Activated T-helper 1 cell treated with anti-CD3 and anti-CD28 coated beads, Interleukin-2, amount 50 U/mL, for 16 hours (primary cell): ENCODE measurements around the gene RAC2.
A peak's percentile ranks its signal among the peaks of the same experiment; 100 is the strongest.

ENCODE experiments used
- DNase-seq, 2 donors: peaks; one replicate each; pipeline ENCODE4 v3.0.0-alpha.2; 2020; ENCODE audit warnings: low read depth in 1 of 2, low spot score in 1 of 2

Gene RAC2

DNA sequence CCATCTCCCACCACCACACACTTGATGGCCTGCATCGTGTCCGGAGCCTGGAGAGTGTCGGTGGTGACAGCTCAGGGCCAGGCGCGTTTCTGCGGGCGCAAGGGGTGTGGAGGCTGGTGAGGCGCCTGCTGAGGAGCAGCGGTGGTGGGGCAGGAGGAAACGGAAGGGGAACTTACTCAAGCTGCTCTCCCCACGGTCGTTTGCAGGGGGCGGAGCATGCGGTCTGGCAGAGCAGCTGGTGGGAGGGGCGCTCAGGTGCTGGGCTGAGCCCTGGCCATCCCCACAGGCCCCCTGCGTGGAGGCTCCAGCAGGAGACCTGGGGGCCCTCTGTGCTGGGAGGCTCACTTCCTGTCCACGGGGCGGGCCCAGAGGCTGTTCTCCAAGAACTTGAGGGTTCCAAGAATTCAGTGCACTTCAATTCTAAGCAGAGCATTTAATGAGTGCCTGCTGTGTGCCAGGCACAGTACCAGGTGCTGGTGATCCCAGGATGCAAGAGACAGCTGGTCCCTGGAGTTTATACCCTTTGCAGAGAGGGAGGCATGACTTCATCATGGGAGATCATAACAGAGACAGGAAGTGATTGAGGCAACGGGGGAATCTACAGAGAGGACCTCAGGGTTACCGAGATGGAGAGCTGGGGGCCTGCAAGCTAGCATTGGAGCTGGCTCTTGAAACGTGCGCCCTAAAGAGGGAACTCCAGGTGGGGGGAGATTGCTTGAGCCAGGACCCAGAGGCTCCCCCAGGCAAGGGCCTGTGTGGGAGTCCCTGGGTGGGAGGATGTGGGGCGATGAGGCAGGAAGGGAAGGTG lies at the start of gene RAC2:
Gene RAC2, minus strand, starts transcription at position 156 of the 808 bp plus-strand sequence. Its CDS starts 121 bp downstream, at position 35.
- peak; percentile 75 to 81 for DNase-seq

- no peak for DNase-seq
Observed at GRCh38 chr22:37293172-37293571, 49.1 kb upstream of the RAC2 start.

- DNase-seq = no peak
Observed at GRCh38 chr22:37292641-37293040, 48.6 kb upstream of the RAC2 start.

DNA sequence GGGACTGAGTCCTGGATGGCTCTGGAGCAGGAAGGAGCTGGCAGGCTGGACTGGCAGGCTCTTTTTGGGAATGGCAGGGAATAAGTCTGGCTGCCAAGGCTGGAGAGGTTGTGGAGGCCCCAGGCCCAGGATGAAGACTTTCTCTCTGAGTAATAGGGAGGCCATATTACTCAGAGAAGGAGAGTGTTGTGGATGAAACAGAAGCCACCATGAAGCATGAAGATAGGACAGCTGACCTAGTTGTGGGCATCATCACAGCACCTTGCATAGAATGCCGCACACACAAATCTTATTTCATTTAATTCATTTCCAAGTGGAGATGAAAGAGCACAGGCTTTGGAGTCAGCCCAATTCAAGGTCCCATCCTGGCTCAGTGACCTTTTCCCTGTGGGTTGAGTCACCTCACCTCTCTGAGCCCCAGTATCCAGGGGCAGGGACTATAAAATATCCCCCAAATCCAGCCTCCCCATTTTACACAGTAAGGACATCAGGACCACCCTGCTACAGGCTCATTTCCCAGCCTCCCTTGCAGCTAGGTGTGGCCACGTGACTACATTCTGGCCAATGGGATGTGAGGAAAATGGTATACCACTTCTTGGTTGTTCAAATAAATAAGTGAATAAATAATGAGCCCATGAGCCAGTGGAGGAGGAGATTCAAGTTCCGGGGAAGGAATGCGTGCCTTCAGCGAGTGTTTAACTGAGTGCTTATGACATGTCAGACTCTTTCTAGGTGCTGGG lies 47.7 kb upstream of the RAC2 start:
- DNase-seq = no peak

DNA sequence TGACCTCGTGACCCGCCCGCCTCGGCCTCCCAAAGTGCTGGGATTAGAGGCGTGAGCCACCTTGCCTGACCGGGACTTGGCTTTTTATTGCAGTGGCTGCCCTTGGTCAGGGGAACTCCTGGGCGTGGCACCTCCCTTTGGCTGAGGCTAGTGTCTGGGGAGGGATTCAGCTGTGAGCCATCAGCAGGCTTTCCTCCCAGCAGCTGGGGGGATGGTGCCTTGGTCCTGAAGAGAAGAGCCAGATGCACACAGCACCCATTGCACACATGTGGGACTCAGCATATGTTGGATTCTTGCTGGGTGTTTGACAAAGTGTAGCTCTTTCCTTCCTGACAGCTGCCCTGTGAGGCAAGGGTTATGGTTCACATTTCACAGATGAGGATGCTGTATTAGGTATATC lies 46.7 kb upstream of the RAC2 start:
- DNase-seq = no peak

- no peak for DNase-seq
Observed at GRCh38 chr22:37289156-37289735, 45.2 kb upstream of the RAC2 start.

DNA sequence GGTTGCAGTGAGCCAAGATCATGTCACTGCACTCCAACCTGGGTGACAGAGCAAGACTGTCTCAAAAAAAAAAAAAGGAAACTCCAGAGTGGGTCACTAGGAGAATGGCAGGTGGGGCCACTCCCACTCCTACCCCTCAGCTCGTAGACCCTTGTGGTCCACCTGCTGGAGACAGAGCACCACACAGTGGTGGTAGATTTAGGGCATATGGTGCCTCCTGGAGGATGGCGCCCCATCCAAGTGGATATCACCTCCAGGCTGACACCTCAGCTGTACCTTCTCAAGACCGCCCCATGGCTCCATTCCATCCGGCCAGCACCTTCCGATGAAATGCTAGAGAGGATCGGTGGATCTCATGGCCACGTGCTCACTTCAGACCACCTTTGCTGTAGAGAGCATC lies 44.5 kb upstream of the RAC2 start:
- DNase-seq = no peak

- no peak for DNase-seq
Observed at GRCh38 chr22:37287550-37287951, 43.5 kb upstream of the RAC2 start.

- no peak for DNase-seq
Observed at GRCh38 chr22:37285937-37286336, 41.9 kb upstream of the RAC2 start.

DNA sequence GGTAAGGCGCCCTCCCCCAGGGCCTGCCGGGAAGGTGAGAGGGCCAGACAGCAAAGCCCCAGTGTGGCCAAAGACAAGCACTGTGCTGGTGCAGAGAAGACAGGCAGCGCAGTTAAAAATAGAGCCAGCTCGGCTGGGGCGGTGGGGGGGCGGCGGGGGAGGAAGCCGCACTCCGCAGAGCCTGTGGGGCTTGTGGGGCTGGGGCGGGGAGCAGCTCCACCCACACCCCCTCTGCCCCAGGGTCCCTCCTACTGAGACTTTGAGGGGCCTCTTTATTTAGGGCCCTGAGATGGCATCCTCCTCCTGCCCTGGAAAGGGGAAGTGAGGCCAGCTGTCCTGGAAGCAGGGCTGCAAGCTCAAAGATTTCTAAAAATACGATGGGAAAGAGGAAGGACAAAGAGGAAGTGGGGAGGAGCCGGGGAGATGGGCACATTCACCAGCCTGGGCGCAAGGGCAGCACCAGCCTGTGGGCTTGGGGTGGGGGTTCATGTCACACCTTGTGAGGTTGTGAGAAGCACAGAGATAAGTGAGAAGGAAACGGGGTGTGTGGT lies 40.8 kb upstream of the RAC2 start:
- DNase-seq = peak in 1 of 2 donors; percentile 26

DNA sequence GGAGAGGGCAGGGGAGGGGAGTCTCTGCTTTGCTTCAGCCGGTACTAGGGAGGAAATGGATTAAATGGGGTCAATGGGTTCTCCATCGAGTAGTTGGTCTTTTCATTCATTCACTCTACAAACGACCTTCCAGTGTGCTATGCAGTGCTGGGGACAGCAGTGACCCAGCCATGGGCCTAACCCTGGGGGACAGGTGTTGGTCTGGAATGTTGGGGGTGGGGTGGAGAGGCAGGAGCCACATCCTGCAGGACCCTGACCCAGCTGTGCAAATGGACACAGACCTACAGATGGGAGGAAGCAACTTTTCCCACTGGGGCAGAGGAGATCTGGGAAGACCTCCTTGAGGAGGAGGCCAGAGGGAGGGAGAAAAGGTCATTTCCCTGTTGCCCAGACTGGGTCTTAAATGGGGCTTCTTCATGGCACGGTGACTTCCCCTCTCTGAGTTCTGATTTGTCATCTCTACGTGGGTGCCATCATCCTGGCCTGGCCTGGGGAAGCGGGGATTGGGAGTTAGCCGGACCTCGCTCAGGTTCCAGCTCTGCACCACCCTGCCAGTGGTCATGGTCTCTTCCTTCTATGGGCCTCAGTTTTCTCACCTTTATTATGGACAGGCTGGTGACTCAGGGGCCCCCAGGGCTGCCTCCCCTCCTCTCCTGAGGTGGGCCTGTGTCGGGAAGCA lies 40.2 kb upstream of the RAC2 start:
- DNase-seq = no peak

DNA sequence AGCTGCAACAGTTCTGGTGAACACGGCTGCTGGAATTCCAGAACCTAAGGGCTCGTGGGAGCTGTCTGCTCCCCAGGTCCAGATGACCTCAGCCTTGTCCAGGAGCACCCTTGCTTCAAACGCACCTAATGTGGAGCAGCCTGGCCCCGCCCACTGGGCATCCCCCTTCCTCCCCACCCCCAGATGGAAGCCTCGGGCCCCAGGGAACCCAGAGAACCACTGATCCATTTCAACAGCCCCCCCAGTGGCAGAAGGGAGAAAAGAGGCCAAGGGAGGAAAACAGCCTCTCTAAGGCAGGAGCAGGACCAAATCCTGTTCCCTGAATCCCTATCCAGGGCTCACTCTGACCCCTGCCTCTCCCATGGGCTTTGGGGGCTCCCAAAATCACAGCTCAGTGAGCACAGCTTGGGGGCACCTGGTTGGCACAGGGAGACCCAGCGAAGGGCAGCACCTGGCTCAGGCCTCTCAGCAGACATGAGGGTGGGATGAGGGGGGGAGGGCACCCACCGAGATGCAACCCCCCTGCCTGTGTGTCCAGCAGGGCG lies 39.4 kb upstream of the RAC2 start:
- DNase-seq = peak in 1 of 2 donors; percentile 56

DNA sequence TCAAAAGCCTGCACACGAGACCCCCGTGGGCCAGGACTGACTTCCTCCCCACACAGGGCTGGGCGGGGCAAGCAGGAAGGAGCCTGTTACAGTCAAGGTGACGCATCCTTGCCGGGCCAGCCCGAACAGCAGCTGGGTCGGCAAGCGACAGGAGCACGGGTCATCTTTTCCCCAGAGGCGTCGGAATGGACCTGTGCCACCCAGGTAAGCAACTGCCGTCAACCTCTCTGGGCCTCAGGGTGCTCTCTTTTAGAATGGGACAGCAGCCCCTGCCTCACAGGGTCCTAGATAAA lies 38.3 kb upstream of the RAC2 start, which contains the start of gene CYTH4:
Gene CYTH4, plus strand, starts transcription at position 124 of the 293 bp plus-strand sequence. Its CDS starts 62 bp downstream, at position 186.
- DNase-seq = peak; percentile 57 to 66

GRCh38 chr22:37281646-37282384 lies 37.7 kb upstream of the RAC2 start:
- DNase-seq = no peak

DNA sequence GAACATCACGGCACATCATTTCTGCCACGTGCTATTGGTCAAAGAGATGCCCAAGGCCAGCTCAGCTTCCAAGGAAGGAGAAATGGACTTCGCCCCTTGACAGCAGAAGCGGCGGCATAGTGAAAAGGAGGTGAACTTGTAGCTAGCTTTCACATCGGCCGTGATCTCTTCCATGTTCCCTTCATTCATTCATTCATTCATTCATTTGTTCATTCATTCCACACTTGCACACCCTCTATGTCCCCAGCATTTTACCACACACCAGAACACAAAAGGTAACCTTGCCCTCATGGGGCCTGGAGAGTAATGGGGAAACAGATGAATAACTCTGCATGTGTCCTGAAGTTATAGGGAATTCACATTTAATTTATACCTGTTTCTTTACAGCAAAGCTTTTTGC lies 37.1 kb upstream of the RAC2 start:
- DNase-seq = no peak

DNA sequence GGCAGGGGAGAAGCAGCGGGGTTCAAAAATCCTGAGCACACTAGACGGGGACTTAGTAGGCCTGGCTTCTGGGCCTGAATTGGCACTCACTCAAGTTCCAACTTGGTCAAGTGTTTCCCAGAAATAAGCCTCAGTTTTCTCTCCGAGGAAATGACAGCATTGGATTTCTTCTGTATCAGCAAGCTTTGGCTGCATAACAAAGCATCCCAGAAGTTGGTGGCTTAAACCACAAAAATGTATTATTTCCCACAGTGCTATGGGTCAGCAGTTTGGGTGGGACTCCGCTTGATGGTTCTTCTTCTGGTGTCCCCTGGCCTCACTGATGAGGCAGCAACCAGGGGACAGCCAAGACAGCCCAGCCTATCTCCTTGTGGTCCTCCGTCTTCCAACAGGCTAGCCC lies 36.6 kb upstream of the RAC2 start:
- no peak for DNase-seq

GRCh38 chr22:37279331-37280181 lies 35.5 kb upstream of the RAC2 start:
- DNase-seq = no peak

GRCh38 chr22:37278261-37278660 lies 34.2 kb upstream of the RAC2 start:
- no peak for DNase-seq

DNA sequence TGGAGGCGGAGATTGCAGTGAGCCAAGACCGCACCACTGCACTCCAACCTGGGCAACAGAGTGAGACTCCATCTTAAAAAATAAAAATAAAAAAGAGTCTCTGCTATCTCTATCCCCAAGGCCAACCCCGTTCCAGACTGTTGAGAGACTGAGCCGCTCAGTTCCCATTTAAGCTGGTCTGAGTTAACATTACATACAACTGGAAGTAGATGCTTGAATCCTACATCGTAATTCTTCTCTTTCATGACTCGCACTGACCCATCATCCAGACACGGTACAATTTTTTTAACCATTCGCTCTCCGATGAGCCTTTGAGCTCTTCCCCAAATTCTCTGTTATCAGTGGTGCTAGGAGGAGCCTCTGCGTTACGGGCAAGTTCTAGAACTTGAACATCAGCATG lies 33.3 kb upstream of the RAC2 start:
- DNase-seq = no peak
